NT2/D1 (cell line): ENCODE data around the gene TUT4.

ENCODE experiments used
- SUZ12 ChIP-seq: IDR thresholded peaks from 2 replicates; pipeline ENCODE4 v1.6.1; 2011; ENCODE audit not compliant: insufficient read length, insufficient read depth; ENCODE audit errors: extremely low read depth
- YY1 ChIP-seq: IDR thresholded peaks from 2 replicates; pipeline ENCODE4 v1.6.1; 2011; ENCODE audit not compliant: insufficient read length, insufficient read depth
- ZNF274 ChIP-seq: IDR thresholded peaks from 2 replicates; pipeline ENCODE4 v1.6.1; 2011; ENCODE audit warnings: mild to moderate bottlenecking, low read depth, low read length

- TF ChIP-seq SUZ12 (no peak), YY1 (no peak), ZNF274 (no peak)
Measured at GRCh38 chr1:52479076-52479475, 73.8 kb downstream of the TUT4 start.
